ENCODE data around the gene TTC17.

The TTC17 gene

GRCh38 chr11:43358801-43359421 lies at the start of gene TTC17:
Gene TTC17 (plus strand): TSS chr11:43358920. CDS start chr11:43358955, 35 bp downstream.
- TF ChIP-seq GATA3 (IDR thresholded peaks at IDR 0.05; ENCODE audit: low read depth, low read length), result no peak
- TF ChIP-seq GATA2 (IDR thresholded peaks at IDR 0.05; ENCODE audit: low read depth, low read length), result no peak; the same call in 1 of the 2 replicates

- TF ChIP-seq GATA3 (IDR thresholded peaks at IDR 0.05; ENCODE audit: low read depth, low read length) (no peak), GATA2 (IDR thresholded peaks at IDR 0.05; ENCODE audit: low read depth, low read length) (no peak; the same call in 1 of the 2 replicates)
Measured at GRCh38 chr11:43311791-43312607, 46.7 kb upstream of the TTC17 start, which contains the start of gene API5. Gene API5 (plus strand): TSS chr11:43311996. CDS start chr11:43312128, 132 bp downstream.

GRCh38 chr11:43315966-43316365 lies 42.8 kb upstream of the TTC17 start:
- TF ChIP-seq GATA3 (IDR thresholded peaks at IDR 0.05; ENCODE audit: low read depth, low read length) (no peak), GATA2 (IDR thresholded peaks at IDR 0.05; ENCODE audit: low read depth, low read length) (no peak)

GRCh38 chr11:43316451-43316850 lies 42.3 kb upstream of the TTC17 start:
- no peak for TF ChIP-seq GATA2 (IDR thresholded peaks at IDR 0.05; ENCODE audit: low read depth, low read length)
- no peak for TF ChIP-seq GATA3 (IDR thresholded peaks at IDR 0.05; ENCODE audit: low read depth, low read length)

GRCh38 chr11:43327987-43328386 lies 30.7 kb upstream of the TTC17 start:
- TF ChIP-seq GATA3 (IDR thresholded peaks at IDR 0.05; ENCODE audit: low read depth, low read length) (no peak), GATA2 (IDR thresholded peaks at IDR 0.05; ENCODE audit: low read depth, low read length) (no peak)

GRCh38 chr11:43328482-43328881 lies 30.2 kb upstream of the TTC17 start:
- no peak for TF ChIP-seq GATA2 (IDR thresholded peaks at IDR 0.05; ENCODE audit: low read depth, low read length)
- no peak for TF ChIP-seq GATA3 (IDR thresholded peaks at IDR 0.05; ENCODE audit: low read depth, low read length)

- TF ChIP-seq GATA2 (IDR thresholded peaks at IDR 0.05; ENCODE audit: low read depth, low read length), result no peak
- TF ChIP-seq GATA3 (IDR thresholded peaks at IDR 0.05; ENCODE audit: low read depth, low read length), result no peak
Measured at GRCh38 chr11:43341159-43341558, 17.6 kb upstream of the TTC17 start.

GRCh38 chr11:43354311-43354710 lies 4.4 kb upstream of the TTC17 start:
- TF ChIP-seq GATA3 (IDR thresholded peaks at IDR 0.05; ENCODE audit: low read depth, low read length) (no peak), GATA2 (IDR thresholded peaks at IDR 0.05; ENCODE audit: low read depth, low read length) (no peak)

GRCh38 chr11:43356336-43356735 lies 2.4 kb upstream of the TTC17 start:
- TF ChIP-seq GATA2 (IDR thresholded peaks at IDR 0.05; ENCODE audit: low read depth, low read length) (no peak), GATA3 (IDR thresholded peaks at IDR 0.05; ENCODE audit: low read depth, low read length) (no peak)

GRCh38 chr11:43358279-43358800 lies 380 bp upstream of the TTC17 start:
- peak; percentile 38; the same call in 1 of the 2 replicates for TF ChIP-seq GATA2 (IDR thresholded peaks at IDR 0.05; ENCODE audit: low read depth, low read length)
- no peak for TF ChIP-seq GATA3 (IDR thresholded peaks at IDR 0.05; ENCODE audit: low read depth, low read length)

GRCh38 chr11:43359422-43359818 lies 700 bp downstream of the TTC17 start:
- TF ChIP-seq GATA2 (IDR thresholded peaks at IDR 0.05; ENCODE audit: low read depth, low read length) (no peak), GATA3 (IDR thresholded peaks at IDR 0.05; ENCODE audit: low read depth, low read length) (no peak)

- no peak for TF ChIP-seq GATA3 (IDR thresholded peaks at IDR 0.05; ENCODE audit: low read depth, low read length)
- TF ChIP-seq GATA2 (IDR thresholded peaks at IDR 0.05; ENCODE audit: low read depth, low read length), result no peak
Measured at GRCh38 chr11:43360361-43361032, 1.8 kb downstream of the TTC17 start.

GRCh38 chr11:43366677-43367076 lies 8.0 kb downstream of the TTC17 start:
- TF ChIP-seq GATA3 (IDR thresholded peaks at IDR 0.05; ENCODE audit: low read depth, low read length), result no peak
- TF ChIP-seq GATA2 (IDR thresholded peaks at IDR 0.05; ENCODE audit: low read depth, low read length), result no peak

Data from SH-SY5Y (cell line).